22Rv1 (cell line): ENCODE measurements around the gene INAFM2.

Source experiments
- H3K27ac ChIP-seq: fragments of 450-650 bp; 2 replicates; pipeline ENCODE4 v1.5.1; 2017
- CTCF ChIP-seq: fragments of 450-650 bp; IDR thresholded peaks from 2 replicates; pipeline ENCODE4 v1.5.1; 2017; ENCODE audit warnings: mild to moderate bottlenecking
- ZFX ChIP-seq: fragments of 450-650 bp; IDR thresholded peaks from 2 replicates; pipeline ENCODE4 v1.6.1; 2017; ENCODE audit warnings: antibody characterized with exemption, borderline replicate concordance

The INAFM2 gene

GRCh38 chr15:40323239-40323952 lies at the start of gene INAFM2:
TSS of gene INAFM2 (plus strand) at chr15:40323692. CDS start at chr15:40324056, 364 bp downstream.
- peak within 1 kb of the TSS; percentile 65 for H3K27ac ChIP-seq

GRCh38 chr15:40274350-40275274 lies 48.9 kb upstream of the INAFM2 start:
- H3K27ac ChIP-seq: peak overlapping the region; percentile 36; the same call in 1 of the 2 replicates
- TF ChIP-seq CTCF (peak; percentile 100), ZFX (no peak)

More at GRCh38 chr15:40323239-40323952, at the start of gene INAFM2:
- TF ChIP-seq CTCF: peak; percentile 39
- TF ChIP-seq ZFX: no peak

- TF ChIP-seq CTCF: no peak
- TF ChIP-seq ZFX: no peak
- no peak overlapping the region for H3K27ac ChIP-seq
These were observed 48.0 kb upstream of the INAFM2 start for GRCh38 chr15:40275523-40275922.

- TF ChIP-seq CTCF: no peak
- no peak for TF ChIP-seq ZFX
- H3K27ac ChIP-seq: no peak overlapping the region
These were observed 47.5 kb upstream of the INAFM2 start for GRCh38 chr15:40275954-40276353.

GRCh38 chr15:40276927-40277326 lies 46.6 kb upstream of the INAFM2 start:
- TF ChIP-seq ZFX (no peak), CTCF (no peak)
- no peak overlapping the region for H3K27ac ChIP-seq

GRCh38 chr15:40277471-40277870 lies 46.0 kb upstream of the INAFM2 start:
- no peak overlapping the region for H3K27ac ChIP-seq
- TF ChIP-seq CTCF (no peak), ZFX (no peak)

- TF ChIP-seq CTCF (no peak), ZFX (no peak)
- no peak overlapping the region for H3K27ac ChIP-seq
These were observed 45.5 kb upstream of the INAFM2 start for GRCh38 chr15:40278026-40278425.
